ENCODE results near the gene TRIM71.

DNA sequence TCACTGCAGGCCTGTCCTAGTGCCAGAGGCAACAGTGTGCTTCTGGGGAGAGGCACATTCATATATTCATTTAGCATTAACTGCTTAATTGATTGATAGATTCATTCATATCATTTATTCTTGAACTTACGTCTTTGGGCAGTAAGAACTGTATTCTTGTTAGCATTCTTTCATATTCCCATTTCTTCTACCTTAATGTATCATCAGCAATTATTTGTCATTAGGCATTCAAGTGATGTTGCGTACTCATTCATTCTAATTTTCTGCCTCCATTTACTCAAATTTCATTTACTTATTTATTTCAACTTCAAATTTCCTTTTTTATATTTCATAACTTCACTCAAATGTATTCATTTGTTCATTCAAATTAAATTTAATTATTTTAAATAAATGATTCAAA lies 102.1 kb downstream of the TRIM71 start:
- TF ChIP-seq, protein P1, sequence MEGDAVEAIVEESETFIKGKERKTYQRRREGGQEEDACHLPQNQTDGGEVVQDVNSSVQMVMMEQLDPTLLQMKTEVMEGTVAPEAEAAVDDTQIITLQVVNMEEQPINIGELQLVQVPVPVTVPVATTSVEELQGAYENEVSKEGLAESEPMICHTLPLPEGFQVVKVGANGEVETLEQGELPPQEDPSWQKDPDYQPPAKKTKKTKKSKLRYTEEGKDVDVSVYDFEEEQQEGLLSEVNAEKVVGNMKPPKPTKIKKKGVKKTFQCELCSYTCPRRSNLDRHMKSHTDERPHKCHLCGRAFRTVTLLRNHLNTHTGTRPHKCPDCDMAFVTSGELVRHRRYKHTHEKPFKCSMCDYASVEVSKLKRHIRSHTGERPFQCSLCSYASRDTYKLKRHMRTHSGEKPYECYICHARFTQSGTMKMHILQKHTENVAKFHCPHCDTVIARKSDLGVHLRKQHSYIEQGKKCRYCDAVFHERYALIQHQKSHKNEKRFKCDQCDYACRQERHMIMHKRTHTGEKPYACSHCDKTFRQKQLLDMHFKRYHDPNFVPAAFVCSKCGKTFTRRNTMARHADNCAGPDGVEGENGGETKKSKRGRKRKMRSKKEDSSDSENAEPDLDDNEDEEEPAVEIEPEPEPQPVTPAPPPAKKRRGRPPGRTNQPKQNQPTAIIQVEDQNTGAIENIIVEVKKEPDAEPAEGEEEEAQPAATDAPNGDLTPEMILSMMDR (IDR thresholded peaks at IDR 0.05; ENCODE audit: poor library complexity), result no peak
- TF ChIP-seq EZH2 (IDR thresholded peaks at IDR 0.05; ENCODE audit: borderline replicate concordance) (no peak), EZH2phosphoT487 (IDR thresholded peaks at IDR 0.05; ENCODE audit: low read depth, severe bottlenecking, unreplicated experiment) (no peak)
